ENCODE data around the gene C1RL.

DNA sequence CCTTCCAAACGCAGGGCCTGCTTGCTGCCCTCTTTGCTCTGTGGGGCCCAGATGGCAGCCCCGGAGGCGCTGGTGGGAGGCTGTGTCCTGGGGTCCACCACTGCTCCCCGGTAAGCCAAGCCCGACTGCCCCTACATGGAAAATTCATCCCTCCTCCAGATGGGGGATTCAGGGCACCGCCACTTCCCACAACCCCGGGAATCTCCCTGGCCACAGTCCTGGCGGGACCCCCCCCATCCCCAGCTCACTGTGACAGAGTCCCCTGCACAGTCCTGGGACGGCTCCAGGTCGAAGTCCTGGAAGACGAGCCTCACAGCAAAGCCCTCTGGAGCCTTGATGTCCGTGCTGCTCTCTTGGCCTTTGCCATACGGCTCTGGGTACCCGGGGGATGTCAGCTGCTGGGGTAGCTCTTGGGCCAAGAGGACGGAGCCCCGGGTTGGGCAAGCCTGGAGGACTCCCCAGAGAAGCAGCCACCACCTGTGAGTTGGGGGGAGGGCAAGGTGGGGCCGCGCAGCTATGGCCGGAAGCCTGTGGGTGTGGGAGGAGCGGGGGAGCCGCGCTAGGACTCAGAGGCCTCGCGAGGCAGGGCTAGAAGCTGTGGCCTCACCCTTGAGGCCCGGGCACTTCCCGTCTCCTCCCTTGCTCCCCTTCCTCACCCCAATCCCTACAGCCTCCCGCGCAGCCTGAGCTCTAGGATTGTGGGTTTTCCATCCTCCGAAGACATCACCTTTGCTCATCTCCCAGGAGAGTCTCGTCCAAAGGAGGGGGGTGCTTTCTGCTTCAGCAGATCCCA lies 815 bp downstream of the C1RL start:
- TF ChIP-seq EZH2 (IDR thresholded peaks at IDR 0.05; ENCODE audit: insufficient read depth, low read length), result no peak
- TF ChIP-seq, protein P1, sequence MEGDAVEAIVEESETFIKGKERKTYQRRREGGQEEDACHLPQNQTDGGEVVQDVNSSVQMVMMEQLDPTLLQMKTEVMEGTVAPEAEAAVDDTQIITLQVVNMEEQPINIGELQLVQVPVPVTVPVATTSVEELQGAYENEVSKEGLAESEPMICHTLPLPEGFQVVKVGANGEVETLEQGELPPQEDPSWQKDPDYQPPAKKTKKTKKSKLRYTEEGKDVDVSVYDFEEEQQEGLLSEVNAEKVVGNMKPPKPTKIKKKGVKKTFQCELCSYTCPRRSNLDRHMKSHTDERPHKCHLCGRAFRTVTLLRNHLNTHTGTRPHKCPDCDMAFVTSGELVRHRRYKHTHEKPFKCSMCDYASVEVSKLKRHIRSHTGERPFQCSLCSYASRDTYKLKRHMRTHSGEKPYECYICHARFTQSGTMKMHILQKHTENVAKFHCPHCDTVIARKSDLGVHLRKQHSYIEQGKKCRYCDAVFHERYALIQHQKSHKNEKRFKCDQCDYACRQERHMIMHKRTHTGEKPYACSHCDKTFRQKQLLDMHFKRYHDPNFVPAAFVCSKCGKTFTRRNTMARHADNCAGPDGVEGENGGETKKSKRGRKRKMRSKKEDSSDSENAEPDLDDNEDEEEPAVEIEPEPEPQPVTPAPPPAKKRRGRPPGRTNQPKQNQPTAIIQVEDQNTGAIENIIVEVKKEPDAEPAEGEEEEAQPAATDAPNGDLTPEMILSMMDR (IDR thresholded peaks at IDR 0.05; ENCODE audit: insufficient read depth, low read depth, low read length), result no peak

All from astrocyte (in vitro differentiated cells and primary cell).